NCI-H1930 (cell line): ENCODE measurements around the gene SETDB1.

ENCODE experiments used
- DNase-seq, 2 experiments: peaks; one replicate each; lab custom pipeline; 2025; lab: John Stamatoyannopoulos, UW

SETDB1 gene

GRCh38 chr1:151003180-151003579, 77.0 kb downstream of the SETDB1 start:
- no peak for DNase-seq

GRCh38 chr1:151005729-151006319, 79.7 kb downstream of the SETDB1 start:
- no peak for DNase-seq

DNA sequence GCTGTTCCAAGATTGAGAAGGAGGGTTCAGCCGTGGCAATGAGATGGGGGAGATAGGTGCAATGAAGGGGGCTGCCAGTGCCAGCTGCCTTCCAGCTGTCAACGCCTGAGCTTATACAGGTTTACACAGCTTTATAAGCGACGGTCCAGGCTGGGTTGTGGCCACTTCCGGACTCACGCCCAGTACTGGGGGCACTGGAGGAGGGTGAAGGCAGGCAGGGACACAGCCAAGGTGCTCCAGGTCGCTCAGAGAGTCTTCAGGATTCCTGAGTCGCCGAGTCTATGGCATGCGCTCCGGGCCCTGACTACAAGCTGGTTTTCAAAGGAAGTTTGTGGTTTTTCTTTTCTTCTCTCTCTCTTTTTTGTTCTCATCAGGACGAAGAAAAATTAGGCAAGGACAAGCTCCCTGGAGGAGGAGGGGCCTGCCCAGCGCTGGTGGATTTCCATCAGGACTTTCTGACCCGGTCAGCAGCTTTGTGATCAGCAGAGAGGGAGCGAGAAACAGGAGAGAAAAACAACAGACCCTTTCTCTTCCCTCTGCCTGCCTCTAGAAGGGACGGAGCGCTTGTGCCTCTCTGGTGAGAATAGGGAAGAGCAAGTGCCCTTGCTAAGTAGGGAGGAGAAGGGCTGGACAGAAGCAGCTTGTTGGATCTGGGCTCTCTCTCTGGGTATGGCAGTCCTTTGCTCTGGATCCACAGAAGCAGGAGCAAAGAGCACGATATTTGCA, 80.3 kb downstream of the SETDB1 start, which contains the start of gene MINDY1:
Gene MINDY1, minus strand, starts transcription at position 576 of the 726 bp plus-strand sequence. CDS start 4,285 bp downstream, outside the sequence.
- peak; percentile 53 for DNase-seq

DNA sequence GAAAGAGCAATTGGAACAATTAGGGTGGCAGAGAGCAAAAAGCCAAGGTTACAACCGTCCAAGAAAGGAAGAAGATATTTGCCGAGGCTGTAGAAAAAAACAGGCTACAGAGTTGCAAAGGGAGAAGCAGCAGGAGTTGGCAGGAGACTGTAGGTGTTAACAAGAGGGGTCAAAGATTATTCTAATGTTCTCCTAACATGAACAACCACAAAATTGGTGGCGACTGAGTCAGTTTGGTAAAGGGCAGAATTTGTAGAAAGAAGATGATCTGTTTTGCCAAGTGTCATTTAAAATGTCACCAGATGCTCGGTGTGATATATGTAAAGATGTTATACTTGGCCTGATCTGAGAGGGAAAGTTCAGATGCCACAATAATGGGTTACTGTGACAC, 81.7 kb downstream of the SETDB1 start:
- no peak for DNase-seq

DNA sequence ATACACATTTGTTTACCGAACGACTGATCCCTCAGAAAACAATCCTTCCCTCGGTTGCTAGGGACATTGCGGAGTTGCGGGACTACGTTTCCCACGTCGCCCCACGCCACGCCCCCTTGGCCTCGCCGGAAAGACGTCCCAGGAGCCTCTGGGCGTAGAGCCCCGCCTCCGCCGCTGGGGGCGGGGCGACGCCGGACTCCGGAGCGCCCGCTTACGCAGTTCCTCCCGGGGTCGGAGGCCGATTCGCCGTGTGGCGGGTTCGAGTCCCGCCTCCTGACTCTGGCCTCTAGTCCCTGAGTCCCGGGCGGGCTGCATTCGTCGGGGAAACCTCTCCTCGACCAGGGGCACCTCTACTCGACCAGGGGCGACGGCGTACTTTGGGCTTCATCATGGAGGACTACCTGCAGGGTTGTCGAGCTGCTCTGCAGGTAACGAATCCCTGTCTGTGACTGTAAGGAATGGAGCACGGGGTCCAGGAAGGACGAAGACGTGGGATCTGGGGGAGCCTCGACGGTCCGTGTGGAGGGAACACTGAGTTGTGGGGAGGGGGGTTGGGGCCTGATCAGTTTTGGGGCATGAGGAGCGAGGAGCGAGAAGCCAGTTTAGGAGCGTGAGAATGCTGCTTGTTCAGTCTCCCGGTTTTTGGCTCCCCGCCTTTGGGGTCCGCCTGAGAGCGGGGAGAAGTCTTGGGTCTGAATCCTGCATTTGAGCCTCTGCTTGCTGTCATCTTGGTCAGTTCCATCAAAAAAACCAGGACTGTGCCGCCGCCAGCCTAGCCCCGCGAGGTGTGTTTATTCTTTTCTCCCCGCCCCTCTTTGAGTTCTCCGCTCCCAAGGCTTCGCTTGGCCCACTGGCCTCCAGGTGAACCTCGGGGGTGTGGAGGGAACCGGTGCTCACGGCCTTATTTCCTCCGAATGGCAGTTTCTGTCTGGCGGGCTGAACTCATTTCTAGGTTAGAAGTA, 82.4 kb downstream of the SETDB1 start, which contains the start of gene PRUNE1:
Gene PRUNE1, plus strand, starts transcription at position 206 of the 962 bp plus-strand sequence. Its CDS starts 184 bp downstream, at position 390.
- peak; percentile 87 to 96 for DNase-seq

DNA sequence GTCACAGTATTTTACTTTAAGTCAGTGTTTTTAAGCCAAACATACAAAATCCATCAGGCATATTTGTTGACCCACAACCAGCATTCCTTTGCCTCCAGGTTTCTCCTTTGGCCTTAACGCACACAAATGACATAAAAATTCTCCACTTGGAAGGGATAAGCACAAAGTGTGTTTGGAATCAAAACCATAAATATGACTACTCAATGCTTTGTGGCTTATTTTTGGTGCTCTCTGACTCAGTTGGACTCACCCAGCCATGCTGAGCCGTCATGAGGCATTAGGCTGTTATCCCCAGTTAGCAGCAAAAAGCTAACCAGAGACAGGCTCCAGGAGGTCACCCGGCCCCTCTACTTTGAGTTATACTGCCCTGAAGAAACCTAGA, 83.0 kb downstream of the SETDB1 start:
- DNase-seq = no peak

DNA sequence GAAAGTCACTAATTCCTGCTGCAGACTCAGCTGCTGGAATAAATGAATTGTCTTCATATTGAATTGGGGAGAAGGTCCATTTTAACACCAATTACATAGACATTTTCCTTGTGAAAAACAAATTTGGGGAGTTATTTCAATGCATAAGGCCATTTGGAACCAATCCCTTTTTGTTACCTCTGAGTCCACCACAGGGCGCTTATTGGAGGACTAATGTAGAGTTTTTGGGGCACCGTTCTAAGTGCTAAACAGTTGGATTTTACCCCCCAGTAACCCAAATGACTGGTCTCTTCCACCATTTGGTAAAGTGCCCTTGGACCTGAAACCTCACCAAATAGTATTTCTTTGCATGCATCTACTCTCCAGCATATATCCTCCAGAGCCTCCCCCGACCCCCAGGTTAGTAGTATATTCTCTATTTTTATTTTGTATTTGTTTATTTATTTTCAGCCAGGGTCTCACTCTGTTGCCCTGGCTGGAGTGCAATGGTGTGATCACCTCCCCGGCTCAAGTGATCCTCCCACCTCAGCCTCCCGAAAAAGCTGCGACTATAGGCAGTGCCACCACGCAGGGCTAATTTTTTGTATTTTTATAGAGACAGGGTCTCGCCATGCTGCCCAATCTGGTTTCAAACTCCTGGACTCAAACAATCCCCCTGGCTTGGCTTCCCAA, 83.6 kb downstream of the SETDB1 start:
- DNase-seq = no peak

DNA sequence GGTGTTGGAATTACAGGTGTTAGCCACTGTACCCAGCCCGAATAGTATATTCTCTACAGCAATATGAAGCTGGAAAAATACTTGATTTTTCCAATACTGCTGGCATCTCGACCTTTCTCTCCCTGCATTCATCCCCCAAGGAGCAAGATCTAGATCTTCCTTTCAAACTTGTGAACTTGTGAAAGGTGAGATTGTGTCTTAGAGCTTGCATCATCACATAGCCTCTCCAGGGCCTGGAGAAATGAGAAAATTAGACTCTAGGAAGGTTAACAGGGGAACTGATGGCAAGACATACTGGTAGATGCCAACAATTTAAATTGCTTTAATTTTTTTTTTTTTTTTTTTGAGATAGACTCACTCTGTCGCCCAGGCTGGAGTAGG, 84.2 kb downstream of the SETDB1 start:
- no peak for DNase-seq

DNA sequence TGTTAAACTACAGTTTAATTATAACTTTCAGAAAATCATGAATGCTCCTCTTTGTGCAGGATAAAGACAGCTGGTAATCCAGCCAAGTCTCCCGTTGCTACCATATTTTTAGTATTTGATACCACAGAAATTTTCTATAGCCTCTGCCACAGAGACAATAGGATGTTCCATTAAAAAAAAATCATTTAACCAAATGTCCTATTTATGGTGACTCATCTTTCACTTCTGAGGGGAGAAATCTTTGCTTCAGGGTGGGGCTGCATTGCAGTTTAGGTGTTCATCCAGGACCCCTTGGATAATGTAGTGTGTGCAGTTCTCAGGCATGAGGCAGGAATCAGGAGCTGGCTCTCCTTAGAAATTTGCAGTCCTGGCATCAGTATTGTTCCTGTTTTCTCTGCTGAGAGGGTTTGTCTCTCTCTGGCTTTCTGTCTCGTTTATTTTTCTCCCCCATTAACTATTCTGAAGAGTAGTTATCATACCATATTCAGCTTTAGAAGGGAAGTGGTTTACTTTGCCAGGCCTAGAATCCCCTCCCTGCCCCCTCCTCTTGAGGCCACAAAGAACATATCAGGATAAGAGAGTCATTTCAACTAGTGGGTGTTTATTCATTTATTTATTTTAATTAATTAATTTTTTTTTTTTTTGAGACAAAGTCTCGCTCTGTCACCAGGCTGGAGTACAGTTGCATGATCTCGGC, 85.1 kb downstream of the SETDB1 start:
- DNase-seq = no peak

DNA sequence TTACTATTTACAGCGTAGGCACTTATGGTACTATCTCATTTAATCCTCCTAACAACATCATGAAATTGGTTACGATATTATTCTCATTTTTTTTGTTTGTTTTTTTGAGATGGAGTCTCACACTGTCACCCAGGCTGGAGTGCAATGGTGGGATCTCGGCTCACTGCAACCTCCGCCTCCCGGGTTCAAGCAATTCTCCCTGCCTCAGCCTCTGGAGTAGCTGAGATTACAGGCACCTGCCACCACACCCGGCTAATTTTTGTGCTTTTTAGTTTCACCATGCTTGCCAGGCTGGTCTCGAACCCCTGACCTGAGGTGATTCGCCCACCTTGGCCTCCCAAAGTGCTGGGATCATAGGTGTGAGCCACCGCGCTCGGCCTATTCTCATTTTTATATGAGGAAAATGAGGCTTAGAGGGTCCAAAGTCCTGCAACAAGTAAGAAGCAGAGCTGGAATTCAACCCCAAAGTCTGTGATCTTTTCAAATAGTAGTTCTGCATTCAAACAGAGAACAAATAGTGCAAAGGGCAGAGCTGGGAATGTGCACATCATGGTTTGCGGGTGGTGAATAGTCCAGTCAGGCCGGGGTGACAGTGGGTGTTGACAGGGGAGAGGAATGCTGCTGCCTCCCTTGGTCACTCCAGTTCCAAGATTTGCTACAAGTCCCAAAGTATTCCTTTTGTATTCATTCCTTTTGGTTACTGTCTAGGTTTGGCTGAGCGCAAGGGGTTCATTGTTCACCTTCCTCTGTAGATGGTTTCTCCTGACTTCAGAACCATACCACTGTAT, 86.7 kb downstream of the SETDB1 start:
- DNase-seq = no peak

DNA sequence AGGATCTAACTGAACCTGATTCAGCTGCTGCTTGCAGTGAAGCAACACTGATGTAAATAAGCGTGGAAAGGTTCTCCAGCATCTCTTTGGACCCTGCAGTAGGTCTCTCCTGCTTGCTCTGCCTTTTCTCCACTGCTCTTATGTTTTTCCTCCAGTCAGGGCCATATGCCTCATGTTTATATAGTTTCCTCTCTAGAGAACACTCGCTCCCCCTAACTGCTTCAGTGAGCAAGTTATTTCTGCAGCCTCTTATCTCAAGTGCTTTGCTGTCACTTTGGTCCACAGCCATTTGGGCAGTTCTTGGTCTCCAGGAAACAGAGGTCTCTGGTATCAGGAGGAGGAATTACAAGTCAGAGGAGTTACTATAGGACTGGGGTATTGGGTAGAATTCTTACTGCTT, 87.4 kb downstream of the SETDB1 start:
- no peak for DNase-seq
